ENCODE results near the gene BMPER. TPM values are rescaled to one million over a fixed set of nuclear protein-coding genes. Genes with fewer than 3 reads are reported as not detected.

Gene BMPER
- total and polyA plus RNA-seq, 2 of the 8 experiments (the other 6 are each of a cell fraction or from before 2014, with no cell fraction given), result 0.33 to 0.69 TPM

DNA sequence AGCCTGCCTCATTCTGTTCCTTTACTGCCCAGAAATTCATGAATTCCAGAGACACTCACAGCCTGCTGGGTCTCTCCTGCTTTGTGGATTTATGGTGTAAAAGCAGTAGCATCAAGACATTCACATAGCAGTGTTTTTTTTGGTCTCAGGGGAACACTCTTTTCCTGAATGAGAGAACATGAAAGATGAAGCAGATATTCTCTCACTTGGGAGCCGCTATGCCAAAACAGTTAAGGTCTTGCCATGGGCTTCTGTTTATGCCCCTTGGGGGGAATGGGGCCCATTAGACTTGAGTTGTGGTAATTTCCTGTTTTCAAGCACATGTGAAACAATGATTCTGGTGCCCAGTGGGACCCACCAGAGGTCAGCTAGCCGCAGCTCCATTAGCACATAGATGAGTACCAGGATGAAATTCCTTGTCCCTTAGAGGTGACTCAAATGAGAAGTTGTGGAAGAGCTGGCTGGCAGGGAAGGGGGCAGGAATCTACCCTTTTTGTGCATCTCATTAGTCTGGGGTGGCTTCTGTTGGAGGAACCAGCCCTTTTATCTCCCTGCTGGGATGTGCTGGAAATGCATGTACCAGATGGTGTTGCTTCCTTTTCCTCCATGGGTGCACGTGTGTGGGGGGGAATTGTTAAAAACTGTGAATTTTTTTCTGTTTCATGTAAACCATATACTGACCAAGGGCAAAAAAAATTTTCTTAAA lies 13.3 kb downstream of the BMPER start:
- no peaks in the 10 kb centered on the region for H3K79me2 ChIP-seq (ENCODE audit: control insufficient read depth in 1 of 2, insufficient read depth in 2 of 2, low read length in 2 of 2)
- H3K4me1 ChIP-seq (replicated peaks in 1 of 4; ENCODE audit: control insufficient read depth in 3 of 4, insufficient read depth in 4 of 4, low read length in 3 of 4), result no peaks in the 10 kb centered on the region
- no peak overlapping the region for H3K4me2 ChIP-seq (ENCODE audit: insufficient read depth in 1 of 2, low read depth in 2 of 2, low read length in 2 of 2)
- no peak overlapping the region for H4K8ac ChIP-seq (ENCODE audit: extremely low read depth, insufficient read depth, low read length)
- no peak overlapping the region for H3K4me3 ChIP-seq (ENCODE audit: extremely low read depth in 1 of 4, insufficient read depth in 2 of 4, low read depth in 3 of 4, low read length in 4 of 4)
- no peak overlapping the region for H3K18ac ChIP-seq (ENCODE audit: extremely low read depth, low read length)
- no peak overlapping the region for H2BK15ac ChIP-seq (ENCODE audit: low read length)
- no peak overlapping the region for H2BK5ac ChIP-seq (ENCODE audit: low read depth, low read length)
- CTCF ChIA-PET (ENCODE audit: partially characterized antibody), result interaction anchor here (0.7 kb wide), 1 partner anchor 15 kb away, joined by 3 read pairs; no protein-coding TSS in a partner anchor
- TF ChIP-seq SP2 (IDR thresholded peaks at IDR 0.05; ENCODE audit: low read length) (no peak), FOSL1 (IDR thresholded peaks at IDR 0.05; ENCODE audit: insufficient read depth, low read depth, low read length) (no peak), JUN (IDR thresholded peaks at IDR 0.05; ENCODE audit: low read depth, low read length) (no peak), SP4 (IDR thresholded peaks at IDR 0.05; ENCODE audit: low read length) (no peak)
- no peak overlapping the region for H4K5ac ChIP-seq (ENCODE audit: insufficient read length, low read depth, low read length)
- H3K9me3 ChIP-seq (ENCODE audit: insufficient read depth in 2 of 2, low read depth in 1 of 2, low read length in 1 of 2), result no peaks in the 10 kb centered on the region
- no peaks in the 10 kb centered on the region for H3K27me3 ChIP-seq (replicated peaks in 1 of 4; ENCODE audit: control insufficient read depth in 3 of 4, extremely low read depth in 1 of 4, insufficient read depth in 3 of 4, low read length in 3 of 4)
- no peak overlapping the region for H2BK12ac ChIP-seq (ENCODE audit: low read depth, low read length)
- no peak overlapping the region for H4K91ac ChIP-seq (replicated peaks; ENCODE audit: insufficient read length, low read length)
- 87% methylated on average over 3 of the region's 3 CpGs; no CpG with 5 or more reads in 1 of the 2 experiments for WGBS, 2 experiments (ENCODE audit: extremely low coverage in 1 of 2, insufficient coverage in 1 of 2, insufficient read length in 1 of 2, insufficient replicate concordance in 2 of 2, low coverage in 1 of 2, low lambda C conversion rate in 2 of 2, missing lambda C conversion rate in 1 of 2)
- no peak for DNase-seq (ENCODE audit: low read depth in 1 of 2, low spot score in 2 of 2)
- no peak overlapping the region for H2AK5ac ChIP-seq (ENCODE audit: low read depth, low read length)
- H4K20me1 ChIP-seq (replicated peaks in 1 of 2; ENCODE audit: control insufficient read depth in 1 of 2, insufficient read depth in 2 of 2, low read length in 2 of 2), result no peaks in the 10 kb centered on the region
- no peak overlapping the region for H2AFZ ChIP-seq (ENCODE audit: low read length)
- no peaks in the 10 kb centered on the region for H3K79me1 ChIP-seq (ENCODE audit: low read depth, low read length)
- POLR2A ChIA-PET (ENCODE audit: partially characterized antibody), result no interaction called here
- H3K9ac ChIP-seq (replicated peaks in 1 of 4; ENCODE audit: extremely low read depth in 1 of 4, low read depth in 3 of 4, low read length in 3 of 4), result no peak overlapping the region
- H3K27ac ChIP-seq (ENCODE audit: low read depth, low read length), result no peak overlapping the region
- H3K23me2 ChIP-seq (ENCODE audit: low read depth, low read length), result no peaks in the 10 kb centered on the region
- no peak overlapping the region for H3K14ac ChIP-seq (ENCODE audit: insufficient read length)
- H3K36me3 ChIP-seq (ENCODE audit: control insufficient read depth in 2 of 4, insufficient read depth in 4 of 4, low read length in 3 of 4), result no peaks in the 10 kb centered on the region
- no peak overlapping the region for H2BK120ac ChIP-seq (replicated peaks; ENCODE audit: low read depth, low read length)
- no peak overlapping the region for H3K4ac ChIP-seq (replicated peaks; ENCODE audit: insufficient read length, low read depth, low read length)
- H2BK20ac ChIP-seq (ENCODE audit: low read length), result no peak overlapping the region
- H3K56ac ChIP-seq (replicated peaks; ENCODE audit: insufficient read length, low read depth, low read length), result no peak overlapping the region
- FAIRE-seq, result no peak
- H3K23ac ChIP-seq (ENCODE audit: insufficient read length), result no peak overlapping the region

All from H1 (cell line).